Epithelial cell of esophagus (primary cell): ENCODE data around the gene EIF2S2.

Experiments
- DNase-seq: peaks from one replicate; pipeline ENCODE4 v3.0.0; 2010; ENCODE audit warnings: low read depth
- H3K4me3 ChIP-seq: 2 replicates; pipeline ENCODE4 v1.5.1; 2011; ENCODE audit warnings: mild to moderate bottlenecking, low read length, control low read depth
- TF ChIP-seq, protein P1 (sequence below): IDR thresholded peaks from 2 replicates; pipeline ENCODE4 v1.5.1; 2011; ENCODE audit warnings: low read depth, mild to moderate bottlenecking, low read length, control low read depth, inconsistent platforms; ENCODE audit not compliant: insufficient read depth; ENCODE audit errors: missing control alignments

The EIF2S2 gene

DNA sequence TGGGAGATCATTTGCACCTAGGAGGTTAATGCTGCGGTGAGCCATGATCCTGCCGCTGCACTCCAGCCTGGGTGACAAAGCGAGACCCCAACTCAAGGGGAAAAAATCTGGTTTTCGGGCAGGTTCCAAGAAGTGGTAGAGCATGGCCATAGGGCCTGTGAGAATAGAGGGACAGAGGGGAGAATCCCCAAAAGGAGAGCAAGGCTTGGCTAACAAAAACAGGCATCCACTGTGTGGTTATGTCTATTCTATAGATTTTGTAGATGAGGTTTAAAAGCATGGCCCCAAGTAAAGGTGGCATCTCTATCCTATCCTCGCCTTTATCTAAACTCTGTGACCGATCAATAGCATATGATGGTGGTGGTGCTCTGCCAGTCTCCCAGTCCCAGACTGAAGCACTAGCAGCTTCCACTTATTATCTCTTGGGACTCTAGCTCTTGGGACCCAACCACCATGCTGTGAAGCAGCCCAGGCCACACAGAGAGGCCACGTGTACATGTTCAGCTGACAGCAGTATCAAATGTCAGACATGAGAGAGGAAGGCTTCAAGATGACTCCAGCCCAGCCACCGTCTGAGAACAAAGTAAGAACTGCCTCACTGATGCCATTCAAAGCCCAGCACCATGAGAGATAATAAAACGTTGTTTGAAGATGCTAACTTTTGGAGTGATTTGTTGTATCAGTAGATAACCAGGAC, 27.7 kb downstream of the EIF2S2 start:
- DNase-seq: no peak
- TF ChIP-seq, protein P1, sequence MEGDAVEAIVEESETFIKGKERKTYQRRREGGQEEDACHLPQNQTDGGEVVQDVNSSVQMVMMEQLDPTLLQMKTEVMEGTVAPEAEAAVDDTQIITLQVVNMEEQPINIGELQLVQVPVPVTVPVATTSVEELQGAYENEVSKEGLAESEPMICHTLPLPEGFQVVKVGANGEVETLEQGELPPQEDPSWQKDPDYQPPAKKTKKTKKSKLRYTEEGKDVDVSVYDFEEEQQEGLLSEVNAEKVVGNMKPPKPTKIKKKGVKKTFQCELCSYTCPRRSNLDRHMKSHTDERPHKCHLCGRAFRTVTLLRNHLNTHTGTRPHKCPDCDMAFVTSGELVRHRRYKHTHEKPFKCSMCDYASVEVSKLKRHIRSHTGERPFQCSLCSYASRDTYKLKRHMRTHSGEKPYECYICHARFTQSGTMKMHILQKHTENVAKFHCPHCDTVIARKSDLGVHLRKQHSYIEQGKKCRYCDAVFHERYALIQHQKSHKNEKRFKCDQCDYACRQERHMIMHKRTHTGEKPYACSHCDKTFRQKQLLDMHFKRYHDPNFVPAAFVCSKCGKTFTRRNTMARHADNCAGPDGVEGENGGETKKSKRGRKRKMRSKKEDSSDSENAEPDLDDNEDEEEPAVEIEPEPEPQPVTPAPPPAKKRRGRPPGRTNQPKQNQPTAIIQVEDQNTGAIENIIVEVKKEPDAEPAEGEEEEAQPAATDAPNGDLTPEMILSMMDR: no peak
- no peak overlapping the region for H3K4me3 ChIP-seq

DNA sequence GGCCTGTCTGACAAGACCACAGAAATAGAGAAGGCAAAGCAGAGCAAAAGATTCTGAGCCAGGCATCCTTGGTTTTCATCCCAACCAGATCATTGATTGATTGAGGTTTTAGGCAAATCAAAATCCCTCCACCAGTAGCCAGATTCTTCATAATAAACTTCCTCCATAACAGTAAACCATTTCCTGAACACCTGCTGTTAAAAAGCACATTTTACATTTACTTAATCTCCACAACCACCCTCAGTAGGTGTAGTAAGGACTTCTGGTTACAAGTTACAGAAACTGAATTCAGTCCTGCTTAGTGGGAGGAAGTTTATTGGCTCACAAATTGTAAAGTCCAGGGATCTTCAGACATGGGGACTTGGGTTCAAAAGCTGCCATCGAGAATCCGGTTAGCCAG, 28.3 kb downstream of the EIF2S2 start:
- DNase-seq: no peak
- TF ChIP-seq, protein P1: no peak
- no peak overlapping the region for H3K4me3 ChIP-seq

DNA sequence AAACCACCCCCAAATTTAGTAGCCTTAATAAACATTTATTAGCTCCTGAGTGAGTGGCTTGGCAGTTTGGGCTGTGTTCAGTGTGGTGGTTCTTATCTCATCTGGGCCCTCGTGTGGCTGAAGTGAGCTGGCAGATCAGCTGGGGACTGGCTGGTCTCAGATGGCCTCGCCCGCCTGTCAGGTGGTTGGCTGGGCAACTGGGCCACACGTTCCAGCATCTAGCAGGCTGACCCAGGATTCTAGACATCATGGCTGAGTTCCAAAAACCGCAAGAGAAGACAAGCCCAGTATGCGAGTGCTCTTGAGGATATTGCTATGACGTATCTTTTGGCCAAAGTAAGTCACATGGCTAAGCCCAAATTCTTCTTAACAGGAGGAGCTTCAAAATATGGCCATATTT, 28.9 kb downstream of the EIF2S2 start:
- peak; percentile 88 for DNase-seq
- TF ChIP-seq, protein P1: peak; percentile 33

DNA sequence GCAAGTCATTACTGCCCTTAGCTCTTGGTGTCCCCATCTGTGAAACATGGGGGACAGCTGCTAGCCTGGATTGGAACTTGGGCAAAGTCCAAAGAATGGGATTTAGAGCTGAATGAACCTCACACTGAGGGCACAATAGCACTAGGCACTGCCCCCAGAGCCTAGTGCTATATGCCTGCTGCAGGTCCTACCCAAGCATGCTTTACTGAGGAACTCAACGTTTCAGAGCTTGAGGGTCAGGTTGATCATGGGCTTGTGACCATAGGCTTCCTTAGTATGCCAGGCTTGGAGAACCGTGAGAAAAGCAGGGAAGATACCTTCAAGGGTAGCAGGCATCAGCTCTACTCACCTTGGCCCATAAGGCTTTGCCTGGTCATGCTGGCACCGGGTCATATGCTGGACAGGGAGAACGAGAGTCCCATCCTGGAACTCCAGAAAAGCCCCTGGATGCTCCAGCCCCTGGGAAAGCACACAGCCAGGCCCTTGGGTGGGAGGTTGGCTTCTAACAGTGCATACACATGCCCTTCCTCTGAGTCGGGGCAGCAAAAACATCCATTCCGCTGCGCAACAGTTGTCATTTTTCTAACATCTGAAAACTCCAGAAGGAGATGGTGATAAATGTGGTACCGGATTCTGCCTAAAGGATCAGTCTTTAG, 29.7 kb downstream of the EIF2S2 start:
- DNase-seq: no peak
- TF ChIP-seq, protein P1: no peak
- no peak overlapping the region for H3K4me3 ChIP-seq

More for the DNA sequence above, 28.9 kb downstream of the EIF2S2 start:
- H3K4me3 ChIP-seq: no peak overlapping the region

DNA sequence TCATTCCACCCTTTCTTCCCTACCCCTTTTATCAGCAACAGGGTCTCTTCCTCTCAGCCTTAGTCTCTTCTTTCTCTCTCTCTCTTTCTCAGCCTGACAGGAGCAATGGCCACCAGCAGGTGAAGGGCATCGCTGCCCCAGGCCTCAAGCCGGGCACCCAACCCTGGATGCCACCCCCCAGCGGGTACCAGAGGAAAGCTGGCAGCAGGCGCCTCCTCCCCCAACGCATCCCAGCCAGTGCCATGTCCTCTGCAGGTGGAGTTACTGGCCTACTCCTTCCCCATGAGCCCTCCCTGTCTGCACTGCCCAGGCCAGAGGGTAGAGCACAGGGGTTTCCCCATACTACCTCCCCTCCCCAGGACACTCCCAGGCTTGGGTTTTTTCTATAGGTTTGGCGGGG, 32.2 kb downstream of the EIF2S2 start:
- no peak for DNase-seq
- no peak overlapping the region for H3K4me3 ChIP-seq
- TF ChIP-seq, protein P1: no peak

DNA sequence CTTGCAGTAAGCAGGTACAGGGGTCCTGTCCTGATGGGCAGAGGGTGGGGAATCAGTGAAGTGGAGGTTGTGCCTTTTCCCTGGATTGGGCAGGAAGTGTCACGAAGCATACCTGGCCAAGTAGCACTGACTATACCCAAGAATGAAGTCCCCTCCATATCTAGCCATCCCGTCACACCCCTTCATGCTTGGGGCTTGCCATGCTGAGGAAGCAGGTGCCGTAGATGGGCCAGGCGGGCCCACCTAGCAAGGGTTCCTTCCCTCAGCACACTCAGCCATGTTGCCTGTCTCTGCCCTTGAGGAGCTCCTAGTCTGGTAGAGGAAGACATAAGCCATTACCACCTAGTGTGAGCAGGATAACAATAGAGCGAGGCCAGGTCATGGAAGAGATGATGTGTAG, 33.5 kb downstream of the EIF2S2 start:
- DNase-seq: no peak
- H3K4me3 ChIP-seq: no peak overlapping the region
- TF ChIP-seq, protein P1: no peak

DNA sequence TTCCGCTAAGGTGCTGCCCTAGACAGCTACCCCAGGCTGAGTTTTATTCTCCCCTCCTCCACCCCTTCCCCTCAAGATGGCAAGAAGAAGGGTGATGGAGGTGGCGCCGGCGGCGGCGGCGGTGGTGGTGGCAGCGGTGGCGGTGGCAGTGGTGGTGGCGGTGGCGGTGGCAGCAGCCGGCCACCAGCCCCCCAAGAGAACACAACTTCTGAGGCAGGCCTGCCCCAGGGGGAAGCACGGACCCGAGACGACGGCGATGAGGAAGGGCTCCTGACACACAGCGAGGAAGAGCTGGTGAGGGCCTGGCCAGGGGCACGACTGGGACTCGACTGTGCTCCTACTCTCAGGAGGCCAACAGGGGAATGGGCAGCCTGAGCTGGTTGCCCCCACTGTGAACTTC, 35.1 kb downstream of the EIF2S2 start:
- H3K4me3 ChIP-seq: no peak overlapping the region
- TF ChIP-seq, protein P1: no peak
- DNase-seq: no peak
